Activated naive CD4-positive, alpha-beta T cell treated with anti-CD3 and anti-CD28 coated beads, Interleukin-2, amount 50 U/mL, for 16 hours (primary cell): ENCODE data around the gene THRB.

Experiments
- DNase-seq: peaks from one replicate; pipeline ENCODE4 v3.0.0-alpha.2; 2020

THRB gene

DNA sequence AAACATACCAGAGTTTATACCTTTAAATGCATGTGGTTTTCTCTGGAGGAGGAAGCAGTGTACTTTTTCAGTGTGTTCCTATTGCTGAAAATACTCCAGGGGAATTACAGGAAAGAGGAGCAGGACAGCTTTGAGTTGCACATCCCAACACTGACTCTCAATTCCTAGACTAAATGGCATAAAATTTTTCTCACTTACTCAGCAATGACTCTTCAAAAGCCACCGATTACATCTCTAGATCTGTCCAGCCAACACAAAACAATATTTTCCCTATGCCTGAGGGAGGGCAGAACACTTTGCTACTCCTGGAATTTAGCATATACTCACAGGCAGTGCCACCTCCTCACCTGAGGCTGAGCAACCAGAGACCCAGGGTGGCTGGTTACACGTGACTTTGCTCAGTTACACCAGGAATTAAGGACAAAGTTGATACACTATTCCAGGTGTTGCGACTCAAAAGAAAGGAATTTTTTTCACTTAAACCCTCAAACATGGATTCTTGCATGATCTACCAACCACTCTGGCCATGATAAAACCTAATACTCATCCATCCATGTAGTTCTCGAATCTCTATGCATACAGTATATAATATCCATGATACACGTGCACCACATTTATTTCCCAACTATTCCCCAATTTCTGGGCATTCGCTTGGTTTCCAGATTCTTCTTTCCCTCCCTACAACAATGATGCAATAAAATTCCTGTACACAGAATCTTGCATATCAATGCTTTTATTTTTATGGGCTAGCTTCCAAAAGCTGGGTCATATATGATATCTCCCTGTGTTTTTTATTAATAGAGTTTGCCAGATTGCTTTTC, 194.6 kb downstream of the THRB start:
- no peak for DNase-seq

DNA sequence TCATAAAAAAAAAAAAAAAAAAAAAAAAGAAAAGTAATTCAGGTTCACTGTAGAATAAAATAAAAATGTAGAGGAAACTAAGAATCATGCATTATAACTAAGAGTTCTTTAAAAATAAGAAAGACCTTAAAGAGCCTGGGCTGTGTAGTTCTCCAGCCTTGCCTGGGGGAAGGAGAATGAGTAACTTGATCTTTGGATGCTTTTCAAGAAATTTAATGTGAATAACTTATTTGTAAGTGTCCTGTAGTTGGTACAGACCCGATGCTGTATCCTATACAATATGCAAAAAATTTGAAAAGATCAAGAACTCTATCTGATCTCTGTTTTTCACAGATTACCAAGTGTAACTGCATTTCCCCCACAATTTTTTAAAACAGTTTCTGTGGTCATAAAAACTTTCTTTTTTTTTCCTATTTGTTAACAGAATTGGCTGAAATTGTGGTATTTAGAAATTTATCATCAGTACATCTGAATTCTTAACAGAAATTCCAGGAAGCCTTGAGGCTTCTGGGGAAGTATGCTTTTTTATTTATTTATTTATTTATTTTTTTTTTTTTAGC, 195.3 kb downstream of the THRB start:
- no peak for DNase-seq

DNA sequence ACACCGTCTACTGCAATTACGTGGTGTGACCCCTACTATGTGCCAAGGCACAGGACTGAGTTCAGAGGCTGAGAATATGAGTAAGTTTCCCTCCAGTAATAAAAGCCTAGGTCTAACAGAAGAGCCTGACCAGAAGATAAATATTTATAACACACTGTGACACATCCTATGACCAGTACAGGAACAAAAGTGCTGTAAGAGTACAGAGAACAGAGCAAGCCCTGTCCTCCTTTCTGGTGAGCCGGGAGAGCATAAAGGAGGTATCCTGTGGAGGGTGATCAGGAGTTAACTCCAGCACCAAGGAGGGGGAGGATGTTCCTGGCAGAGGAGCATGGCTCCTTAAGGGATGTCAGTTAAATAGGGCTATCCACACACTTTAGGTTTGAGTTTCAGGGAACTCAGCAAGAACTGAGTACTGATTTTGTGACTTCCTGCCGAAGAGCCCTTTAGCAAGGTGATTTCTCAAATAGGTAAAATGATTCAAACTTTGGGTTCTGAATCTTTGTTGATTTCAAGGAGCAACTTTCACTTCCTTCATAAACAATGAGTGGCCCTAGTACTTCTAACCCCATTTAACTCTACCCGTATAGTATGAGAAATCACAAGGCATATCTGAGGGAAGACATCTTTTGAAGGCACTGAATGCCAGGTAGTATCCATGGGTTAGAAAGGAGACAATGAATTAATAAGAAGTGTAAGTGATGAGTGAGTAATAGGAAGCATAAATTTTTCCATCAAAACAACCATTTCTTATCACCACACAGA, 198.0 kb downstream of the THRB start:
- no peak for DNase-seq

DNA sequence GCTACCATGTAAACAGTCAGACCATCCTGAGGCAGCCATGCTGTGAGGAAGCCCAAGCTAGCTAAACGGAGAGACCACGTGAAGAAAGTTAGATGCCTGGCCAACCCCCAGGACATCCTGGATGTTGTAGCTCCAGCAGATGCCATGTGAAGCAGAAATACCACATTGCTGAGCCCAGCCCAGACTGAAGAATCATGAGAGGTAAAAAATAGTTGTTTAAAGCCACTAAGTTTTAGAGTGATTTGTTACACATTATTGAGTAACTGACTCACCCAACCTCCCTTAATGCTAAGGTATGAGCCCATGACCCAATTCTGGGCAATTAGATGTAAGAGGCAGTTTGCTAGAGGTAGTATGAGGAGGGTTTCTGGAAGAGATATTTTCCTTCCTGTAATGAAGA, 200.5 kb downstream of the THRB start:
- no peak for DNase-seq

DNA sequence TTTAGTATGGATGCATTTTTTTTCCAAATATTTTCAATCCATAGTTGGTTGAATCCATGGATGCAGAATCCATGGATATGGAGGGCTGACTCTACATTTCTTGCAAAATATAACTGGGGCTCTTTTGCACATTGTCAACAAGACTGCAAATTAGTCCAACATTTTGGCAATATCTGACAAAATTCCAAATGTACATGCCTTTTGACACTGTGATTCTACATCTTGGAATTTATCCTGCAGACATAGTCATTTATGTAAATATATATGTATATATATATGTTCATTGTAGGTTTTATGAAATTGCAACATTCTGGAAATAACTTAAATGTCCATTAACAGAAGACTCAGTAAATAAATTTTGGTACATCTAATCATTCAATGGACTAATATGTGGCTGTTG, 203.0 kb downstream of the THRB start:
- no peak for DNase-seq

DNA sequence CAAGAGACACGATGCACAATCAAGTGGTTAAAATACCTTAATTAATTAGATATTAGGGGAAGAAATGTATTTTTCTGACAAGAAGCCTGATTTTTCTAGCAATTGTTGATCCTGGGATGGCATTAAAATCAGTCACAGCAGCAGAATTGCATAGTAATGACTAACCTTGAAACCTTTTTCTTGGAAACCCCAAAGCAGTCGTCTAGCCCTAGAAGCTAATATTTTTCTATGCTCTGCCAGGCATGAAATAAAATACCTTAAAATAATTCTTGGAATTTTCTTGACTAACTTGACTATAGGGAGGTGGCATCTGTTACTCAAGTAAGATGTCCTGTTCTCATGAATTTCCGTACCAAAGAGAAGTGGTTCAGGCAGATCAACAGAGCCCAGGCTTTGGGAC, 204.1 kb downstream of the THRB start:
- DNase-seq, result no peak

DNA sequence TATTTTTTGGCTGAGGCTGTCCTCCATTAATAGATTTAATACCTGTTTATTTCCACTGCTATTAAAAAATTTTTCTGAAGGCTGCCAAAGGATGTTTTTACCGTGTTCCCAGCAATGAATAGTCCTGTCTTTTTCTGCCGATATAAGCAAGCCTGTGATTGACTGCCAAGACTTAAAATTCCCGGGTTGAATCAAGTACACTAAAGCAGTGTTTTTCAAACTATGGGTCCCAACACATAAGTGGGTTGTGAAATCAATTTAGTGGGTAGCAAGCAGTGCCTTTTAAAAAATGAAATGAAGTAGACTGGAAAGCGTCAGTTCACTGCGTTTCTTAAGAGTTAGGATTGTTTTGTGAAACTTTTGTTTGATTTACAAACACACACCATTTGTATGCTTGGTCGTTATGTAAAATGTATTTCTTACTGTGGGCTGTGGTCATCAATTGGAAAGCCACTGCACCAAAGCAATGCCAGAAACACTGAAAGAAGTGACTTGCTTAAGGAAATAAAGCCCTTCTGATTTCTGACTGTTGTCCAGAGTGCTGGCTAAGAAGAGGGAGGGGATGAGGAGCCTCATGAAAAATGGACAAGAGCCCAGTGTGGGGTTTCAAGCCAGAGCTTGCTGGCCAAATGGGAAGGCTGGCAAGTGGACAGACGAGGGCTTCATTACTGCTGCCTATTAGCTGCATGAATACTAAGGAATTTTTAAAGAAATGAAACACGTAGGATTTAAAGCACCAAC, 206.0 kb downstream of the THRB start:
- no peak for DNase-seq

DNA sequence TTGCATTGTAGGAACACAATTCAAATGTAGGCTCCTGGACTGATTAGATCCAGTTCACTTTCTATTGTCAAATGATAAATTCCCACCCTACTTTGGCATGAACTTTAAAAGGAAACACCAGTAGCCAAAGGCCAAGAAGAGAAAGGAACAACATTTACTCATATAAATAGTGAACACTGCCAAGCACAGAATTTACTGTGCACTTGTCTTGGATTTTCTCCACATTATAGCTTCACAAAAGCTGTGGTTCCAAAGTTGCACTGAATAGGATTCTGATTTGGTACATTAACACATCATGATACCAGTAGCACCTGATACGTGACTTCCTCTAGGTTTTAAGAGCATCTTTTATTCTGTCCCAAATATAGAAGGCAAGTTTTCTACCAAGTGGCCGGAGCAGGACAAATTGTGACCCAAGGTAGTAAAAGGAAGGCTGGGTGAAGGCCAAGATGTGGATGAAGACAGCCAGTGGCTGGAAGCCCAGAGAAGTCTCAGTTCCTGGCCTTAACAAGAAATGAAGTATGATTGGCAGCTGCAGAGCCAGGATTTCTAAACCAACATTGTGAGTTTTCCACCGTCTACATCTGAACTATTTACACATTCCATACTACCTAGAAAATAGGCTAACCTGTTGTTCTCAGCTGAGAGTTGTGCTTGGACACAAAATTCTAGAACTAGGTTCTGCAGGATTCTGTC, 206.7 kb downstream of the THRB start:
- DNase-seq, result no peak

DNA sequence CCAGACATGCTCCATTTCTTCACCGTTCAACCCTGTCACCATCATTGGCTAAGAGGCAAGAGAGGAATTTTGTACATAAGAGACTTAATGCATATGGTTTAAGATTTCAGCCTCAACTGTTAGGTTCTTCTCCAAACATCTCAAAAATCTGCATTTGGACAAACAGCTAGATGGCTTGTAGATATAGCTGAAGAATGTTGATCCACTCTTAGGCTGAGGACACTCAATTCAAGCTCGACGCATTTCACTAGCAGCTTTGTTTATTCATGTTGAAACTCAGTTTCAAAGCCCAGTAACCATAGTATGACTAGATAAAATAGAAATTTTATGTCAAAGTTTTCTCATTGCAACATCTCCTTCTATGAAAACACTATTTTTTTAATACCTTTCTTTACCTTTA, 208.2 kb downstream of the THRB start:
- DNase-seq, result no peak

DNA sequence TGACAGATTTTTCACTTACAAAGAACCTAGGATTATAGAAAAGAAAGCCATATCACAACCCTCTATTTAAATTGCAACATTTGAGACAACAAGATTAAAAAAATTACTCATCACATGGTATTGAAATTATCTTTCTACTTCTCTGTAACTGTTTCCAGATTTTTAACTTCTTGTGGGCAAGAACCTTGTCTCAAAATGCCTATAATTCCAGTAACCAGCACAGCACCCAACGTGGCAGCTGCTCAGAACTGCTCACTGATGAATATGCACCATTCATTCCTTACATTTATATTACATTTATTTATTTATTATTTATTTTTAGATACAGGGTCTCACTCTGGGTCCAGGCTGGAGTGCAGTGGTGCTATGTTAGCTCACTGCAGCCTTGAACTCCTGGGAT, 216.1 kb downstream of the THRB start:
- no peak for DNase-seq

DNA sequence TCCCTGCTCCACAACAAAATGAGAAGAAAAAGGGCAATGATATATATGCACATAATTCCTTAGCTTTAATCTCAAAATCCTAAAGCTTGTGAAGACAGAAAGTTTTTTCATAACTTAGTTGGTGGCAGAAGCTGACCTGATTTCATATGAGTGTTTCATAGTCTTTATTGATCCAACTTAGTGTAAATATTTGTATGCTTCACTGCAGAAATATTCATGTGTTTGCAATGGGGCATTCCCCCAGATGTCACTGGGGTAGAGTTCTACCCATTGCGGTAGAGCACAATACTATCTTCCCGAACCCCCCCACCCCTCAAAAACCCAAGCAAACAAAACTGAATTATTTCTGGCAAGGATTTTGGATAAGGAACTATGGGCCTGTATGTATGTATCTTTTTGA, 221.2 kb downstream of the THRB start:
- DNase-seq, result no peak

DNA sequence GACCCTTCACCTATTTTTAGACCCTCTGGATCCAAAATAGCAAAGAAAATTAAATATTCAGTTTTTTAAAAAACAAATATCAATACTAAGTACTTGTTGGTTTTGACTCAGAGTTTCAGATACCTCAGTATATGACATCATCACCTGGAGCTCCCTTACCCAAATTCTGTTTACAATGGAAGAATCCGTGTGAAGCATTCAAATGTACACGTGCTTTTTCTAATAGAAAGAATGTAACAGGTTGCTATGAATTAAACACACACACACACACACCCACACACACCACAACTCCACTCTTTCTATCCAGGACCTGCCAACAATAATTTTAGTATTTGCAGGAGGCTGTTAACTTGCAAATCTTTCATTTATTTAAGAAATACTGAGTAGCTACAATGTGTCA, 221.8 kb downstream of the THRB start:
- no peak for DNase-seq

DNA sequence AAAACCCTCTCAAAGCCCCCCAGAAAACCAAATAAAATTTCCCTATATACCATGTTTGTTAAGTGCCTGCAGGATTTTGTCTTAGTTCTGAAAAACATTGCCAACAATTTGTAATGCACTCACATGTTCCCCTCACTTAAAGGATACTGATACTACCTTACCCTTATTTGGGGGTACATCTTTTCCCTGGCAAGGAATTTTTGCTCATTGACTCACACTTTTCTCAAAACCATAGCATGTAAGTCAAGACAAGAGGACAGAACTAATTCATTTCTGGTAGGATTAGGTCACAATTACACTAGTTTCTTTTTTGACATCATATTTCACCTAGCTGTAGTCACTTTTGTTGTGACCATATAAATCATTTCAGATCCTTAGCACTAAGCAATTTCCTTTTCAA, 222.2 kb downstream of the THRB start:
- DNase-seq, result no peak

DNA sequence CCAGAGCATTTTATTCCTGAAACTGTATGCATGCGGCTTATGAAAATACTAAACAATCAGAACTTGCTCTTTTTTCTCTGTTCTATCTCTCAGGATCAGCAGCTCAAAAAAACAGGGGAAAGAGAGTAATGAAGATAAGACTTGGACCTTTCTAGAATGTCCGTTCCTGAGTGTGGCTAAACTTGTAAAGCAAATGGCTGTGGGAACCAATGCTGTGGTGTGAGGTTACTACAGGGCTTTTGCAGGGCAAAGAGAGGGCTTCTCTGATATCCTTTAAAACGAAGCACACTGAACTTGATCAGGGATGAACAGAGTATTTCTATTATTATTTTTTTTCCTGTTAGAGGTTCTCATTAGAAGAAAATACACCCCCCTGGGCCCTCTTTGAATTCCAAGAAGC, 223.4 kb downstream of the THRB start:
- DNase-seq, result no peak

DNA sequence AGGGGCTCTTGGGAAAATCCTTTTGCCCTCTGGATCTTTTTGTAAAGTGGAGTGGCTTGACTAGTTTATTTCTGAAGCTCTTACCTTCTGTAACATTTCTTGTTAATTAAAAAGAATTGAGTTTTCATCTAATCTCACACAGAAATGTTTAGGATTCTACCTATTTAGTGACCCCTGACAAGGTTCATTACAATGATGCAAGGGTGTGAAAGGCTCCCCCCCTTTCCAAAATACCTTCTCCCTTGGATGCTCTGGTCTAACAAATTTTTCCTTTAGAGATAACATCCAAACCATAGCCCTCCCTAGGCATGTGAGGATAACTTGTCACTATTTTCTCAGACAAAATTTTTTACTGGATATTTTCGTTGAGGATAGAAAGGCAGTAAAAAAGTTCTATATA, 223.9 kb downstream of the THRB start:
- no peak for DNase-seq

DNA sequence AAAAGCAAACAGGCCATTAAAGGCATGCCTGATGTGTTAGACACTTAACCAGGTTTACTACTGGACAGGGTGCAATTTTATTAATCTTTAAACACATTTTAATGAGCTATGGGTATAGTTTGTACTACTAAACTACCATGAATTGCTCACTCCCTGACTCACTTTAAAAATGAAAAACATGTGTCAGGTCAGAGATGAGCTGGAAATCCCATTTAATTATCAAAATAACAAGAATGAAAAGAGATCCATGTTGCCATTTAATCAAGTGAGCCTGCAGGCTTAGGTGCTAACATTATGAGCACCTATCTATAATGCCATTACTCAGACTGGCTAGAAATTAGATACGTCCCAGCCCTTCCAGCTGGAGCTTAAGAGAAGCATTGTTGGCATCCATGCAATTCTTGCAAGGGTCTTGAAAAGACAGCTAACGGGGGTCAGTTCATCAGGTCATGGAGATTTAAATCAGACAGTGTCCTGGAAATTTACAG, 224.4 kb downstream of the THRB start:
- no peak for DNase-seq

DNA sequence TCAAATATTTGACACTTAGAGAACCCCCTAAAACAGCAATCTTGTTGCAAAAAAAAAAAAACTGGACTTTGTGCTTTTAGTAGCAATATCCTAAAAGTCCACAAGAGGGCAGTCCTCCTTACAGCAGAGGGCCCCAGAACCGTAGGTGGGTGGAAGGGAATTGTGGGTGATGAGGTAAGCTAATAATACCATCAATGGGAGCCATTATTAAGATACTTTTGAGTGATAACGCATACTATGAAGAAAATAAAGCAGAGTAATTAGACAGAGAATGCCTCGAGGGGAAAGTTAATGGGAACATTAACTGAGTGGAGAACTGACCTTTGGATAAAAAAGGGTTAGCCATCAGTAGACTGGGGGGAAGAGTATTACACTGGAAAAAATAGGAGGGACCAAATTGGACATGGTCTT, 229.9 kb downstream of the THRB start:
- DNase-seq, result no peak

DNA sequence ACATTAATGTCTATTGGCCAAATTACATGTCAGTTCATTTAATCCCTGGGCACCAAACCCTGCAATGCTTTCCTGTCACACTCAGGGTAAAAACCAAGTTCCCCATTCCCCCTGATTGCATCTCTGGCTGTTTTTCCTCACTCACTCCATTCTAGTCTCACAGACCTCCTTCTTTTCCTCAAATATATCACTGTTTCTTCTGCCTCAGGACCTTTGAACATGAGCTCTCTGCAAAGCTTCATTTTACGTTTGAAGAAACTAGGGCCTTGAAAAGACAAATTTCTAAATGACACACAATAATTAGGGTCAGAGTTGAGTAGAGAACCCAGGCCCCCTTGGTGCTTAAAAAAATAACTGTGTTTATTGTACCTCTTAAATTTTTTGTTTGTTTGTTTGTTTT, 230.6 kb downstream of the THRB start:
- DNase-seq, result no peak

DNA sequence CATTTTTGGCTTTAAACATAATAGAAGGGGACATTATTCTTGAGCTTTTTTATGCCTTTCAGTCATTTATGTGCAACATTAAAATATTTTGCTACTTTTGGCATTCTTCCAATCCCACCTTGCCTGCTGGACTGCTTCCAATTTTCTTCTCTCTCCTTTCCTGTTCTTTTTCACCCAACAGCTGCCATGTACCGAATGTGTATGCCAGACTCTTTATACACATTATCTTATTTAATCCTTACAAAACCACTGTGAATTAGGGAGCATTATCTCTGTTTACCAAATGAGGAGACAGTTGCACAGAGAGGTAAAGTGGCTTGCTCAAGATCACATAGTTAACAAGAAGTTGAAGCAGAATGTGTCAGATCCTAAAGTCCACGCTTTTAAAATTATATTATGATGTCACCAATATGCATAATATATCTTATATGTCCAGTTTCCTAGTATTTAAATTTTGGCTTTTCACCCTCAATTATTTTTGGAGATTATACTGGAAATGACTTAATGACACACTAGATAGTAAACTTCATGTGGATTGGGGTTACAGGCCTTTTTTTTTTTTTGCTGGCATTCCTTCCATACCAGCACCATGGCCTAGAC, 231.5 kb downstream of the THRB start:
- no peak for DNase-seq

DNA sequence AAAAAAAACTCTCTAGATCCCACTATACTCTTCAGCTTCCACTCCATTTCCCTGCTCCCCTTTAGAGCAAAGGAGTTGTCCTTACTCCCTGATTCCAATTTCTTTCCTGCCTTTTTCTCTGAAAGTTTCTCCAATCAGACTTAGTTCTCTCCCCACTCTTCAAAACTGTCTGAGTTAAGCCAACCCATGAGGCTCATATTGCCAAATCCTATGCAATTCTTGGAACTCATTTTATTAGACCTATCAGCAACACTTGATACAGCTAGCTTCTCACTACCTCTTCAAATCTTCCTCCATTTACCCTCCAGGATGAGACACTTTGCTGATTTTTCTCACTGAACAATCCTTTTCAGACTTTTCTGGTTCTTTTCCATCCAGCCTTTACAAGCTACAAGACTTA, 233.1 kb downstream of the THRB start:
- DNase-seq, result no peak

DNA sequence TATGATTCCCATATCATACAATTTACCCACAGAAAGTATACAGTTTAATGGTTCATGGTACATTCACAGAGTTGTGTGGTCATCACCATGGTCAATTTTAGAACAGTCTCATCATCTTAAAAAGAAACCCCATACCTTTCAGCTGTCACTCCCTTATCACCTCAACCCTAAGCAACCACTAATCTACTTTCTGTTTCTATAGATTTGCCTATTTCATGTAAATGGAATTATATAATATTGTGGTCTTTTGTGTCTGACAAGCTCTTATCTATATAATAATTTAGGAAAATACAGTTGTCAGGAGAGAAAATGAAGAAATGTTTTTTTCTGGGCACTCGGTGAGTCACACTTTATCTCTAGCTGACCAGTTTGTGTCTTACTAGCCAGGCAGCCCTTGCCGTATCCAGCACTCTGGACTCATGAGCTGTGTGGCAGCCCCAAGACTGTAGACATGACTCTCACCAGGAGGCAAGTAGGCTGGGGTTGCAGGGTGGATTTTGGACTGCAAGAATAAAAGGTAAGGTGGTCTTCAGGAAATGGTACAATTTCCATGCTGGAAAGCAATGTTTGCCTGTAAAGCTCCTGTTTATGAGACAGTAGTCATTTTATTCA, 234.6 kb downstream of the THRB start:
- no peak for DNase-seq
